ENCODE data around the gene SSH2. TPM values are rescaled to one million over a fixed set of nuclear protein-coding genes. Genes with fewer than 3 reads are reported as not detected.
"Not testable (repeated sequence)": the region's sequence is repeated elsewhere in the genome, so short reads cannot be mapped to it uniquely, and the experiment has no call there.

SSH2 gene
- total and polyA plus RNA-seq, 8 donors = 8.4 to 19.1 (median 10.3) TPM

GRCh38 chr17:29862127-29862526 lies 67.9 kb downstream of the SSH2 start:
- ATAC-seq (no peak), DNase-seq (no peak), FAIRE-seq (no peak)
- no peak overlapping the region for H3K27ac ChIP-seq
- H3K27me3 ChIP-seq = no peaks in the 10 kb centered on the region
- H3K4me3 ChIP-seq = no peak overlapping the region
- H3K36me3 ChIP-seq = no peaks in the 10 kb centered on the region
- H3K4me1 ChIP-seq = no peaks in the 10 kb centered on the region
- intact Hi-C loops (cut with DNase I) = no loop called here
- no peaks in the 10 kb centered on the region for H3K9me3 ChIP-seq
- no peak for TF ChIP-seq CTCF (IDR thresholded peaks at IDR 0.05)

GRCh38 chr17:29859445-29859844 lies 70.6 kb downstream of the SSH2 start:
- H3K4me3 ChIP-seq; intact Hi-C loops (cut with DNase I); H3K36me3 ChIP-seq; DNase-seq; H3K4me1 ChIP-seq; ATAC-seq; H3K9me3 ChIP-seq; FAIRE-seq; H3K27ac ChIP-seq; H3K27me3 ChIP-seq: not testable (repeated sequence)
- 73 to 74% methylated on average over 4 of the region's 4 CpGs for WGBS, 2 donors

- FAIRE-seq = no peak
- intact Hi-C loops (cut with DNase I) = no loop called here
- ATAC-seq = no peak
- no peak overlapping the region for H3K4me3 ChIP-seq
- no peaks in the 10 kb centered on the region for H3K9me3 ChIP-seq
- no peak for DNase-seq
- no peak for TF ChIP-seq CTCF (IDR thresholded peaks at IDR 0.05)
- no peaks in the 10 kb centered on the region for H3K36me3 ChIP-seq
- no peaks in the 10 kb centered on the region for H3K4me1 ChIP-seq
- H3K27me3 ChIP-seq = no peaks in the 10 kb centered on the region
- no peak overlapping the region for H3K27ac ChIP-seq
Measured at GRCh38 chr17:29857823-29858222, 72.2 kb downstream of the SSH2 start.

GRCh38 chr17:29857105-29857504 lies 72.9 kb downstream of the SSH2 start:
- H3K27me3 ChIP-seq; H3K27ac ChIP-seq; H3K4me1 ChIP-seq; FAIRE-seq; intact Hi-C loops (cut with DNase I); H3K9me3 ChIP-seq; ATAC-seq; DNase-seq; H3K36me3 ChIP-seq; H3K4me3 ChIP-seq: not testable (repeated sequence)
- WGBS, 2 donors = 96 to 98% methylated on average over 4 of the region's 4 CpGs

GRCh38 chr17:29855686-29856085 lies 74.3 kb downstream of the SSH2 start:
- TF ChIP-seq CTCF (IDR thresholded peaks at IDR 0.05) = no peak
- DNase-seq (no peak), FAIRE-seq (no peak), ATAC-seq (no peak)
- Histone ChIP-seq H3K27me3 (no peaks in the 10 kb centered on the region), H3K4me3 (no peak overlapping the region), H3K4me1 (no peaks in the 10 kb centered on the region), H3K36me3 (no peaks in the 10 kb centered on the region), H3K27ac (no peak overlapping the region), H3K9me3 (no peaks in the 10 kb centered on the region)
- WGBS, 2 donors = 87 to 96% methylated on average over 1 of the region's 1 CpG
- intact Hi-C loops (cut with DNase I) = no loop called here

DNA sequence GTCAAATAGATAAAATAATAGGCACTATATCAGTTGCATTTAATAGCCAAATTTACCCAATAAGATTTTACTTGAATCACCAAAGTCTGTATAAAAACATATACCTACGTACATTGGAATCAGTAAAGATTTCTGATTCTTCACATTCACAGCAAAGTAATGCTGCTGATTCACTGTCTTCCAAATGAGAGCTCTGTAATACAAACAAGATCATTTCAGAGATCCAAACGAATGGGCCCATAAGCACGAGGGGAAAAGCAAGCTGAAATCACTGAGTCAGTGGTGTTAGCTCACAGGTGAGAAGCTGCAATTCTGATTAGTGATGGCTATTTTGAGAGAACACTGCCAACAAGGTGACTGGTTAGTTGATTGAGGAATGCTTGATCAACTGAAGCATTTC lies 81.3 kb downstream of the SSH2 start:
- TF ChIP-seq CTCF (IDR thresholded peaks at IDR 0.05) = no peak
- H3K27ac ChIP-seq = no peak overlapping the region
- DNase-seq (no peak), ATAC-seq (no peak), FAIRE-seq (no peak)
- peaks cover 0 to 4% (median 0%) of the 10 kb centered on the region in 3 donors for H3K4me1 ChIP-seq
- intact Hi-C loops (cut with DNase I) = no loop called here
- H3K4me3 ChIP-seq = no peak overlapping the region
- no peaks in the 10 kb centered on the region for H3K9me3 ChIP-seq
- no peaks in the 10 kb centered on the region for H3K36me3 ChIP-seq
- WGBS, 2 donors = 82 to 83% methylated on average over 3 of the region's 3 CpGs
- H3K27me3 ChIP-seq = no peaks in the 10 kb centered on the region

All from pancreas (tissue), 10 donors.